Mesendoderm (in vitro differentiated cells): ENCODE results near the gene NEURL1B.
"Not testable (repeated sequence)": the region's sequence is repeated elsewhere in the genome, so short reads cannot be mapped to it uniquely, and the experiment has no call there.

Experiments
- DNase-seq: peaks from one replicate; pipeline ENCODE4 v3.0.0; 2013
- H2AK5ac ChIP-seq: 2 replicates; pipeline ENCODE4 v1.6.1; 2013; ENCODE audit warnings: low read length, inconsistent platforms
- H2BK120ac ChIP-seq: 2 replicates; pipeline ENCODE4 v1.6.1; 2013; ENCODE audit warnings: low read depth, mild to moderate bottlenecking, low read length, moderate library complexity, mixed read lengths
- H2BK15ac ChIP-seq: replicated peaks from 2 replicates; pipeline ENCODE4 v1.6.1; 2013; ENCODE audit warnings: low read depth, mild to moderate bottlenecking, moderate library complexity
- H2BK5ac ChIP-seq: 2 replicates; pipeline ENCODE4 v1.6.1; 2013; ENCODE audit warnings: low read length, inconsistent platforms
- H3K18ac ChIP-seq: 2 replicates; pipeline ENCODE4 v1.6.1; 2013; ENCODE audit warnings: mild to moderate bottlenecking, low read length, mixed read lengths
- H3K23ac ChIP-seq: one replicate; pipeline ENCODE4 v1.6.1; 2013; ENCODE audit warnings: low read length
- H3K27ac ChIP-seq: 2 replicates; pipeline ENCODE4 v1.5.1; 2013; ENCODE audit warnings: low read depth, mild to moderate bottlenecking, inconsistent platforms, low read length, moderate library complexity
- H3K27me3 ChIP-seq: 2 replicates; pipeline ENCODE4 v1.6.1; 2013; ENCODE audit warnings: low read length, control low read depth, mild to moderate bottlenecking, inconsistent platforms; ENCODE audit not compliant: insufficient read depth, poor library complexity
- H3K36me3 ChIP-seq: 2 replicates; pipeline ENCODE4 v1.6.1; 2013; ENCODE audit warnings: low read length, inconsistent platforms; ENCODE audit not compliant: control insufficient read depth, insufficient read depth
- H3K4ac ChIP-seq: one replicate; pipeline ENCODE4 v1.6.1; 2013; ENCODE audit warnings: low read depth, mild to moderate bottlenecking, low read length, moderate library complexity
- H3K4me1 ChIP-seq: 2 replicates; pipeline ENCODE4 v1.6.1; 2013; ENCODE audit warnings: low read depth, low read length, inconsistent platforms; ENCODE audit not compliant: control insufficient read depth
- H3K4me2 ChIP-seq: 2 replicates; pipeline ENCODE4 v1.6.1; 2013; ENCODE audit warnings: low read length
- H3K4me3 ChIP-seq: 2 replicates; pipeline ENCODE4 v1.5.1; 2013; ENCODE audit warnings: mild to moderate bottlenecking, low read length
- H3K56ac ChIP-seq: one replicate; pipeline ENCODE4 v1.6.1; 2013; ENCODE audit warnings: low read length
- H3K79me1 ChIP-seq: 2 replicates; pipeline ENCODE4 v1.6.1; 2013; ENCODE audit warnings: low read length, inconsistent platforms
- H3K79me2 ChIP-seq: 2 replicates; pipeline ENCODE4 v1.6.1; 2013; ENCODE audit warnings: mild to moderate bottlenecking, low read length; ENCODE audit not compliant: control insufficient read depth, insufficient read depth
- H3K9ac ChIP-seq: 2 replicates; pipeline ENCODE4 v1.6.1; 2013; ENCODE audit warnings: low read length, inconsistent platforms
- H4K5ac ChIP-seq: one replicate; pipeline ENCODE4 v1.6.1; 2013; ENCODE audit warnings: low read length
- H4K8ac ChIP-seq: one replicate; pipeline ENCODE4 v1.6.1; 2013; ENCODE audit warnings: low read depth, mild to moderate bottlenecking, control low read depth, low read length, moderate library complexity
- WGBS: extraction: QIAGEN DNeasy Blood & Tissue Kit; methylation state at CpG from one replicate; pipeline ENCODE4 v1.1.7; 2013; ENCODE audit warnings: low lambda C conversion rate, missing lambda C conversion rate; ENCODE audit not compliant: insufficient coverage; ENCODE audit errors: extremely low coverage; 5-methylcytosine and 5-hydroxymethylcytosine counted together

The NEURL1B gene

DNA sequence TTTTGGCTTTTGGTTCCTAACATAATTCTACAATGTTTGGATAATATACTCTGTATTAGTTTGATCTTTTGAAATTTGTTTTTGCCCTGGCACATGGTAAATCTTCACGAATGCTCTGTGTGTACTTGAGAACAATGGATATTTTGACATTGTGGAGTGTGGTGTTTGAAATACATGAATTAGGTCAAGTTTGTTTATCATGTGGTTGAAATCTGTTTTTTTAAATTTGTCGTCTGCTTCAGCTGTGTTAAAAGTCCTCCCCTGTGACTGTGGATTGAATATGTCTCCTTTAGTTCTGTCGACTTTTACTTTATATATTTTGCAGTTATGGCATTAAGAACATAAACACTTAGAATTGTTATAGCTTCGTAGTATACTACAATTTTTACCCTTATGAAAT, 69.6 kb downstream of the NEURL1B start:
- Histone ChIP-seq H4K8ac (no peak overlapping the region), H3K4me3 (no peak overlapping the region), H3K27ac (no peak overlapping the region), H3K23ac (no peak overlapping the region), H4K5ac (no peak overlapping the region), H3K56ac (no peak overlapping the region), H3K4ac (no peak overlapping the region), H3K36me3 (no peaks in the 10 kb centered on the region), H3K79me2 (no peaks in the 10 kb centered on the region), H2BK15ac (no peak overlapping the region), H3K9ac (no peak overlapping the region), H3K4me1 (no peaks in the 10 kb centered on the region), H2AK5ac (no peak overlapping the region), H3K4me2 (no peak overlapping the region), H2BK120ac (no peak overlapping the region), H3K27me3 (no peaks in the 10 kb centered on the region), H2BK5ac (no peak overlapping the region), H3K79me1 (no peaks in the 10 kb centered on the region), H3K18ac (no peak overlapping the region)
- no CpG with 5 or more reads among the region's 4 CpGs for WGBS
- no peak for DNase-seq

GRCh38 chr5:172711321-172711861, 70.3 kb downstream of the NEURL1B start:
- not testable (repeated sequence) for H2BK120ac ChIP-seq, H2AK5ac ChIP-seq, H3K27ac ChIP-seq, DNase-seq, H4K8ac ChIP-seq, H3K4me2 ChIP-seq, H3K9ac ChIP-seq, H3K4ac ChIP-seq, H3K18ac ChIP-seq, H3K56ac ChIP-seq, H2BK5ac ChIP-seq, H3K4me3 ChIP-seq, H3K36me3 ChIP-seq, H2BK15ac ChIP-seq, H3K27me3 ChIP-seq, H3K79me1 ChIP-seq, H3K79me2 ChIP-seq, H3K4me1 ChIP-seq, H3K23ac ChIP-seq, H4K5ac ChIP-seq
- no CpG with 5 or more reads among the region's 12 CpGs for WGBS

DNA sequence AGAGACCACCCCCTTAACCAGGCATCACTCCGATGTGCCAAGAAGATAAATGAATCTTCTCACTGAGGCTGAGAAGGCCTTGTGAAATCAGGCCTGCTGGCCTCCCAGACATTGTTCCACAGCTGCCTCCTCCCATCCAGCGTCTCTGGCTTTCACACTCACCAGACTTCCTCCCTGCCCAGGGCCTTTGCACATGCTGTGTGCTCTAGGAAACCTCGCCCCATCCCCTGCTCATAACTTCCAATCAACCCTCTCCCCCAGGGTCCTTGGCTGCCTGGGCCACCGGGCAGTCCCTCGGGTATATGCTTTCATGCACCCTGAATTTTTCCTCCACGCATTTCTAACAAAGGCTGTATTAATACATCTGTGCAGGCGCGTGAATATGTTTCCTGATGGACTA, 71.5 kb downstream of the NEURL1B start:
- Histone ChIP-seq H3K79me1 (no peaks in the 10 kb centered on the region), H3K27ac (no peak overlapping the region), H3K79me2 (no peaks in the 10 kb centered on the region), H3K4ac (no peak overlapping the region), H3K4me1 (no peaks in the 10 kb centered on the region), H3K4me3 (no peak overlapping the region), H2AK5ac (no peak overlapping the region), H2BK120ac (no peak overlapping the region), H3K27me3 (no peaks in the 10 kb centered on the region), H2BK15ac (no peak overlapping the region), H3K56ac (no peak overlapping the region), H3K18ac (no peak overlapping the region), H3K9ac (no peak overlapping the region), H4K5ac (no peak overlapping the region), H3K23ac (no peak overlapping the region), H2BK5ac (no peak overlapping the region), H4K8ac (no peak overlapping the region), H3K4me2 (no peak overlapping the region), H3K36me3 (no peaks in the 10 kb centered on the region)
- no CpG with 5 or more reads among the region's 8 CpGs for WGBS
- no peak for DNase-seq

DNA sequence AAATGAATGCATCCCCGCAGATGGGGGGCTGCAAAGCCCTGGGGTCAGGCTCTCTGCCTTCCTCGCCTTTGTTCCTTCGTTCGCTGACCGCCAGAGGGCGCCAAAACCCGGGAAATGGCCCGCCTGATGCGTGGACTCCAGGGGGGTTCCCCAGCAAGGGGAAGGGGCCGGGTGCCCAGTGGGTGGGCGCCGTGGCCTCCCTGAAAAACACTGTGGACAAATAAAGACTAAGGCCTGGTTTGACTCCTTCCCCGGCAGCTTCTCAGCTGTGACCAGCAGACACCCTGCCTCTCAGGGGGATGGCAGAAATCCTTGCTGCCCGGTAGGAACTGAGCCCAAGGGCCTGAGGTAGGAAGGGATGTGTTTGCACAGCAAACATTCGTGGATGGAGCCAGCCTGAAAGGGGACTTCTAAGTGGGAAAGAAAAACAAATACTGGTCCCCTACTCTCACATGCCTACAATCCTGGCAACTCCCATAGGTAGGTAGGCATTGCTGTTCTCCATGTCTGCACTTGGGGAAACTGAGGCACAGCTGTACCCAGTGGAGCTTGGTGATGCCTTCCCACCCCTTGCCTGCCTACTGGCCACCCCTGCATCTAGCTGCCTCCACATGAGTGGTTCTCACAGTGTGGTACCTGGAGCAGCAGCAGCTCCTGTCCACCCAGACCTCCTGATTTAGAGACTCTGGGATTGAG, 72.2 kb downstream of the NEURL1B start:
- WGBS = no CpG with 5 or more reads among the region's 15 CpGs
- no peak overlapping the region for H3K4me3 ChIP-seq
- no peak for DNase-seq

GRCh38 chr5:172713809-172714490, 72.9 kb downstream of the NEURL1B start:
- Histone ChIP-seq H4K5ac (no peak overlapping the region), H3K36me3 (no peaks in the 10 kb centered on the region), H3K79me1 (no peaks in the 10 kb centered on the region), H3K4ac (no peak overlapping the region), H3K4me1 (no peaks in the 10 kb centered on the region), H3K27ac (no peak overlapping the region), H2BK15ac (no peak overlapping the region), H3K4me3 (no peak overlapping the region), H3K79me2 (no peaks in the 10 kb centered on the region), H3K18ac (no peak overlapping the region), H3K4me2 (no peak overlapping the region), H3K27me3 (no peaks in the 10 kb centered on the region), H4K8ac (no peak overlapping the region), H2BK5ac (no peak overlapping the region), H3K23ac (no peak overlapping the region), H2AK5ac (no peak overlapping the region), H3K9ac (no peak overlapping the region), H3K56ac (no peak overlapping the region), H2BK120ac (no peak overlapping the region)
- no peak for DNase-seq
- WGBS = no CpG with 5 or more reads among the region's 9 CpGs

More for the DNA sequence above, 72.2 kb downstream of the NEURL1B start:
- Histone ChIP-seq H3K18ac (no peak overlapping the region), H3K27me3 (no peaks in the 10 kb centered on the region), H2BK120ac (no peak overlapping the region), H3K4me1 (no peaks in the 10 kb centered on the region), H2BK15ac (no peak overlapping the region), H3K4ac (no peak overlapping the region), H3K27ac (no peak overlapping the region), H3K23ac (no peak overlapping the region), H4K5ac (no peak overlapping the region), H3K79me1 (no peaks in the 10 kb centered on the region), H3K56ac (no peak overlapping the region), H3K9ac (no peak overlapping the region), H3K4me2 (no peak overlapping the region), H4K8ac (no peak overlapping the region), H2AK5ac (no peak overlapping the region), H2BK5ac (no peak overlapping the region), H3K79me2 (no peaks in the 10 kb centered on the region), H3K36me3 (no peaks in the 10 kb centered on the region)
